Measurements from ENCODE around the gene STK32B. TPM values are rescaled to one million over a fixed set of nuclear protein-coding genes. Genes with fewer than 3 reads are reported as not detected.

Gene STK32B
- total and polyA plus RNA-seq, 9 of the 15 experiments (the other 6 are each of a cell fraction or from before 2014, with no cell fraction given): 0.03 to 0.20 (median 0.07) TPM; not detected in 2

DNA sequence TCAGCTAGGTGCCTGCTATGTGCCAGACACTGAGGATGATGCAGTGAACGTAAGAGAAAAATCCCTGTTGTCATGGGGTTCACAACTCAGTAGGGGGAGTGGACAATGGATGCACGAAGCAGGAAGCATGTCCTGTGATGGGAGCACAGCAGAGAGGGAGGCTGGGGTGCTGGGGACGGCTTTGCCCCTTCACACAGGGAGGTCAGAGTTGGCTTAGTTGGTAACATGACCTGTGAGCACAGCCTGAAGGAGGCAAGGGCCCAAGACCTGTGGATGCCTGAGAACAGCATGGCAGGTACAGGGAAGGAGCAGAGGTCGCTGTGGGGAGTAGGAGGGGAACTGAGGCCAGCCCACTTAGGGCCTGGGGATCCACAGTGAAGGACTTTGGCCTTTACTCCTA is 109.4 kb downstream of the STK32B start:
- Histone ChIP-seq H3K9me3 (replicated peaks; ENCODE audit: control insufficient read depth, insufficient read depth, low read depth, low read length) (no peaks in the 10 kb centered on the region), H3K4me3 (no peak overlapping the region), H3K79me2 (ENCODE audit: control insufficient read depth, insufficient read depth, low read length) (no peaks in the 10 kb centered on the region), H3K4me2 (ENCODE audit: insufficient read depth, low read length) (no peak overlapping the region), H3K4me1 (replicated peaks in 1 of 2; ENCODE audit: control insufficient read depth in 2 of 2, insufficient read depth in 2 of 2, low read length in 2 of 2) (no peaks in the 10 kb centered on the region), H3K9ac (ENCODE audit: insufficient read depth in 1 of 2, low read depth in 2 of 2, low read length in 2 of 2) (no peak overlapping the region), H3K9me1 (ENCODE audit: control insufficient read depth, insufficient read depth, low read length) (no peaks in the 10 kb centered on the region), H2AFZ (ENCODE audit: low read depth, low read length) (no peak overlapping the region), H3K36me3 (ENCODE audit: control insufficient read depth, insufficient read depth, low read length) (no peaks in the 10 kb centered on the region), H3K27me3 (ENCODE audit: control insufficient read depth in 2 of 2, insufficient read depth in 2 of 2, low read length in 2 of 2) (peaks cover 10 to 51% of the 10 kb centered on the region in 2 experiments; a peak in 4 of 5 replicates), H3K27ac (ENCODE audit: extremely low read depth, low read depth, low read length) (no peak overlapping the region), H4K20me1 (replicated peaks; ENCODE audit: control insufficient read depth, insufficient read depth, low read length) (no peaks in the 10 kb centered on the region)
- ATAC-seq: no peak
- 0% methylated on average over 4 of the region's 4 CpGs for WGBS (ENCODE audit: insufficient coverage, low coverage, missing lambda C conversion rate)
- in situ Hi-C loops (cut with MboI) (no loop called here), intact Hi-C loops (cut with micrococcal nuclease) (no loop called here)
- ChIA-PET CTCF (ENCODE audit: low intra/inter-chr PET ratio) (no interaction called here), POLR2A (no interaction called here)
- no TSS peak for BruUV-seq (replicated peaks)
- DNase-seq (ENCODE audit: extremely low read depth in 1 of 4, low spot score in 3 of 4): no peak
- no peak for FAIRE-seq
- TF ChIP-seq, protein P1, sequence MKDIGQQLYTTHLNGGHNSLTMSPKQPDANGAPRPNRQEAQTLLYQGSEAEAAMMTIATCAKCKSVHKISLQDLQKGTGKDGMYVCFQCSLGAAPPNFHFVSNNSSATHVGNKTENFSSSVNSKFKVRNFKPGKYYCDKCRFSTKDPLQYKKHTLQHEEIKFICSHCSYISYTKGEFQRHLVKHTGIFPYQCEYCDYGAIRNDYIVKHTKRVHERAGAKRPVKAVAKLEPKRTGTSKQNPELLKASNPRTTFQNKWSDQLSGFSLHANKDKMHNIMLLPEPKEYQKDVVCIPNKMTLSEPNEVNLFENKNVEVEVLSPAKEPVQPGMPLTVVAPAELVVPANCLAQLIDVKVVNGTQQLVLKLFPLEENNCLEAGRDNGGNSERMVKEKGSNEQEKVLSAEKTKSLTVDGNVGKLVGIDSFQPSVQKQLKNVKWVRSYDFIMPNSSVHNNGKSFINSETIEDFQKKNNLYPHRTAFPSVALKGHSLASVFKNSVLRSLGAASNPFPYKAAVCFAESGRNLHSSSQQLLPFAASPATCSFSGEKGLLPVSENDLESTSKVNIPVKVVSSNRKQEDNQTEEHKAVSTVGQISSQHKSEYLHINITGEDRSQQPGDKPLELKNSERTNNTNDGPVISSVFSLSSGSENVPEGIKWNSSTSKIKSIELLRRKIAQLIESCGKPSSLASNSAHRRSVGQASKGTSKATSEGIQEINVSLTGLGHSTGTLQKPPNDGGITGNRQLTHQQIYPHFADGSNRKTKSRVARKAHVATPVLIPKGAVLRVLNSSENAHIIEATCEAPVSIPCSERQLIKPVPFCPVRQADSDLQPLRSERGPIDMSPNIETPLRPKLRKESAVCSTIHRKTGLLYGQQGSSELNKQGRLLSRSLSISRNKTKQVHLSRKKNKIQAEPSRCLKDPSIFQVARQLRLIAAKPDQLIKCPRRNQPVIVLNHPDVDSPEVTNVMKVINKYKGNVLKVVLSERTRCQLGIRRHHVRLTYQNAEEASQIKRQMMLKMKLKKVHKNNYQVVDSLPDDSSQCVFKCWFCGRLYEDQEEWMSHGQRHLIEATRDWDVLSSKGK (CRISPR knock-in tag; IDR thresholded peaks at IDR 0.05): no peak
- TF ChIP-seq POLR2G (IDR thresholded peaks at IDR 0.05; ENCODE audit: low read depth, low read length) (no peak), KLF13 (tag; IDR thresholded peaks at IDR 0.05; ENCODE audit: borderline replicate concordance, low read depth) (no peak), RB1 (IDR thresholded peaks at IDR 0.05; ENCODE audit: low read depth) (no peak), ZNF217 (CRISPR knock-in tag; IDR thresholded peaks at IDR 0.05) (no peak), MAFG (tag; conservative IDR thresholded peaks at IDR 0.05) (no peak), ARID1B (IDR thresholded peaks at IDR 0.05) (no peak), MTA3 (IDR thresholded peaks at IDR 0.05; ENCODE audit: borderline replicate concordance) (no peak), CREB3 (tag; conservative IDR thresholded peaks at IDR 0.05; ENCODE audit: low read depth) (no peak), NFATC3 (IDR thresholded peaks at IDR 0.05) (no peak), JUND (IDR thresholded peaks at IDR 0.05; ENCODE audit: borderline replicate concordance, low read depth, low read length) (no peak), JUND (tag; IDR thresholded peaks at IDR 0.05; ENCODE audit: borderline replicate concordance, low read depth, low read length) (no peak), ZNF583 (CRISPR knock-in tag; IDR thresholded peaks at IDR 0.05) (no peak), DPF2 (IDR thresholded peaks at IDR 0.05) (no peak), ZNF121 (CRISPR knock-in tag; conservative IDR thresholded peaks at IDR 0.05) (no peak)
- TF ChIP-seq, protein P2, sequence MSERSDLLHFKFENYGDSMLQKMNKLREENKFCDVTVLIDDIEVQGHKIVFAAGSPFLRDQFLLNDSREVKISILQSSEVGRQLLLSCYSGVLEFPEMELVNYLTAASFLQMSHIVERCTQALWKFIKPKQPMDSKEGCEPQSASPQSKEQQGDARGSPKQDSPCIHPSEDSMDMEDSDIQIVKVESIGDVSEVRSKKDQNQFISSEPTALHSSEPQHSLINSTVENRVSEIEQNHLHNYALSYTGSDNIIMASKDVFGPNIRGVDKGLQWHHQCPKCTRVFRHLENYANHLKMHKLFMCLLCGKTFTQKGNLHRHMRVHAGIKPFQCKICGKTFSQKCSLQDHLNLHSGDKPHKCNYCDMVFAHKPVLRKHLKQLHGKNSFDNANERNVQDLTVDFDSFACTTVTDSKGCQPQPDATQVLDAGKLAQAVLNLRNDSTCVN (CRISPR knock-in tag; IDR thresholded peaks at IDR 0.05): no peak
- TF ChIP-seq, protein P3, sequence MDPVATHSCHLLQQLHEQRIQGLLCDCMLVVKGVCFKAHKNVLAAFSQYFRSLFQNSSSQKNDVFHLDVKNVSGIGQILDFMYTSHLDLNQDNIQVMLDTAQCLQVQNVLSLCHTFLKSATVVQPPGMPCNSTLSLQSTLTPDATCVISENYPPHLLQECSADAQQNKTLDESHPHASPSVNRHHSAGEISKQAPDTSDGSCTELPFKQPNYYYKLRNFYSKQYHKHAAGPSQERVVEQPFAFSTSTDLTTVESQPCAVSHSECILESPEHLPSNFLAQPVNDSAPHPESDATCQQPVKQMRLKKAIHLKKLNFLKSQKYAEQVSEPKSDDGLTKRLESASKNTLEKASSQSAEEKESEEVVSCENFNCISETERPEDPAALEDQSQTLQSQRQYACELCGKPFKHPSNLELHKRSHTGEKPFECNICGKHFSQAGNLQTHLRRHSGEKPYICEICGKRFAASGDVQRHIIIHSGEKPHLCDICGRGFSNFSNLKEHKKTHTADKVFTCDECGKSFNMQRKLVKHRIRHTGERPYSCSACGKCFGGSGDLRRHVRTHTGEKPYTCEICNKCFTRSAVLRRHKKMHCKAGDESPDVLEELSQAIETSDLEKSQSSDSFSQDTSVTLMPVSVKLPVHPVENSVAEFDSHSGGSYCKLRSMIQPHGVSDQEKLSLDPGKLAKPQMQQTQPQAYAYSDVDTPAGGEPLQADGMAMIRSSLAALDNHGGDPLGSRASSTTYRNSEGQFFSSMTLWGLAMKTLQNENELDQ (CRISPR knock-in tag; IDR thresholded peaks at IDR 0.05; ENCODE audit: borderline replicate concordance): no peak
